A673 (cell line): ENCODE measurements around the gene LRRC74B. TPM values are rescaled to one million over a fixed set of nuclear protein-coding genes. Genes with fewer than 3 reads are reported as not detected.

ENCODE experiments used
- BruUV-seq: library from RNA; stranded (reverse); fragments of 400-500 nt; replicated peaks from 2 replicates; lab custom pipeline; 2021; lab: Mats Ljungman, UMichigan
- CTCF ChIA-PET: fragments of 300-600 bp; sonication (Branson Sonifier 250); formaldehyde crosslinking; loops from one replicate; lab custom pipeline; 2022; ENCODE audit warnings: antibody characterized with exemption; lab: Charles Lee
- POLR2A ChIA-PET: fragments of 300-600 bp; sonication (Branson Sonifier 250); formaldehyde crosslinking; loops from one replicate; lab custom pipeline; 2022; ENCODE audit warnings: antibody characterized with exemption; ENCODE audit not compliant: low non-redundant PET; lab: Charles Lee
- DNase-seq: peaks from one replicate; pipeline ENCODE4 v3.0.0-alpha.2; 2015; ENCODE audit warnings: low spot score
- H3K27ac ChIP-seq: fragments of 200-600 bp; sonication (generic); 2 replicates; pipeline ENCODE4 v1.5.1; 2016; ENCODE audit warnings: mixed run types, low read depth, mild to moderate bottlenecking, mixed read lengths, antibody characterized with exemption, low read length; ENCODE audit not compliant: poor library complexity, severe bottlenecking
- H3K27me3 ChIP-seq: fragments of 200-600 bp; sonication (generic); replicated peaks from 2 replicates; pipeline ENCODE4 v1.6.1; 2017; ENCODE audit warnings: mixed run types, low read depth, mild to moderate bottlenecking, mixed read lengths, antibody characterized with exemption, low read length; ENCODE audit not compliant: insufficient read depth, poor library complexity
- H3K36me3 ChIP-seq: fragments of 200-600 bp; sonication (generic); 2 replicates; pipeline ENCODE4 v1.6.1; 2016; ENCODE audit warnings: mixed run types, mild to moderate bottlenecking, mixed read lengths, antibody characterized with exemption, low read length; ENCODE audit not compliant: insufficient read depth, poor library complexity, severe bottlenecking
- H3K4me1 ChIP-seq: fragments of 200-600 bp; sonication (generic); 2 replicates; pipeline ENCODE4 v1.6.1; 2017; ENCODE audit warnings: mixed run types, mild to moderate bottlenecking, mixed read lengths, antibody characterized with exemption, low read length; ENCODE audit not compliant: insufficient read depth, poor library complexity, severe bottlenecking
- H3K4me3 ChIP-seq: fragments of 200-600 bp; sonication (generic); 2 replicates; pipeline ENCODE4 v1.5.1; 2016; ENCODE audit warnings: low read depth, mixed run types, mild to moderate bottlenecking, mixed read lengths, low read length; ENCODE audit not compliant: poor library complexity, severe bottlenecking
- H3K9me3 ChIP-seq: fragments of 200-600 bp; sonication (generic); 2 replicates; pipeline ENCODE4 v1.6.1; 2016; ENCODE audit warnings: mixed run types, low read depth, mild to moderate bottlenecking, mixed read lengths, antibody characterized with exemption, low read length; ENCODE audit not compliant: poor library complexity, severe bottlenecking
- EZH2 ChIP-seq: fragments of 200-600 bp; sonication (generic); IDR thresholded peaks from 2 replicates; pipeline ENCODE4 v1.6.1; 2017; ENCODE audit warnings: borderline replicate concordance, low read depth, mild to moderate bottlenecking, mixed read lengths, antibody characterized with exemption, low read length; ENCODE audit not compliant: poor library complexity, severe bottlenecking
- intact Hi-C: fragments of 100-400 bp; cut with micrococcal nuclease; formaldehyde crosslinking; loops from one replicate; pipeline ENCODE4 v1.10.0; 2022; ENCODE audit not compliant: unreplicated experiment
- total RNA-seq: library from RNA; stranded (reverse); gene quantifications from 2 replicates; pipeline ENCODE4 v1.2.3, GENCODE V29; 2021
- TF ChIP-seq, protein P1 (sequence below): fragments of 300-800, 200-600 bp; sonication (generic); conservative IDR thresholded peaks from 2 replicates; pipeline ENCODE4 v1.5.1; 2017; ENCODE audit warnings: low read depth, mild to moderate bottlenecking, antibody characterized with exemption, low read length, moderate library complexity, mixed read lengths

Gene LRRC74B
- total RNA-seq, 1 experiment from 2014 or later, result not detected

DNA sequence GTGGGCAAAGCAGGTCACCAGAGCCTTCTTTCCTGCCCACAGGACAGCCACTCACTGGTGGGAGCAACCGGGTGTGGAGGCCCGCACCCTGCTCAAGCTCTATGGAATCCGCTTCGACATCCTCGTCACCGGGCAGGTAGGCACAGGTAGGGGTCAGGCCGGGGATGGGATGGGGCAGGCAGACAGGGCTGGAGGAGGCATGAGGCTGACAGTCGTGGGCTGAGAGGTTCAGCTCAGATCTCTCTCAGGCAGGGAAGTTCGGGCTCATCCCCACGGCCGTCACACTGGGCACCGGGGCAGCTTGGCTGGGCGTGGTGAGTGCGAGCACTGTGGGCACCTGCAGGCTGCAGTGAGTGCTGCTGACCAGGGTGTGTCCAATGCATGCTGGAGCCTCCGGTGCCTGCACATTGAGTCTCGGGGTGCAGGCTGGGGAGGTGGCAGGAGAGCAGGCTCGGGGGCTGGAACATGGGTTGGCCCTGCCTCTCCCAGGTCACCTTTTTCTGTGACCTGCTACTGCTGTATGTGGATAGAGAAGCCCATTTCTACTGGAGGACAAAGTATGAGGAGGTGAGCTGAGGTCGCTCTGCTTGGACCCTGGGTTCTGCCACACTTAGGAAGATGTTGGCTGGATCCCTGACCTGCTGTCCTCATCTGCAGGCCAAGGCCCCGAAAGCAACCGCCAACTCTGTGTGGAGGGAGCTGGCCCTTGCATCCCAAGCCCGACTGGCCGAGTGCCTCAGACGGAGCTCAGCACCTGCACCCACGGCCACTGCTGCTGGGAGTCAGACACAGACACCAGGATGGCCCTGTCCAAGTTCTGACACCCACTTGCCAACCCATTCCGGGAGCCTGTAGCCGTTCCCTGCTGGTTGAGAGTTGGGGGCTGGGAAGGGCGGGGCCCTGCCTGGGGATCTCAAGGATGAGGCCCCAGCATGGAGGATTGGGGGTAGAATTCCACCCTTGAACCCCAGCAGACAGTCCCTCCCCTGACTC is 19.7 kb upstream of the LRRC74B start:
- DNase-seq, result no peak
- CTCF ChIA-PET, result no interaction called here
- Histone ChIP-seq H3K27me3 (no peaks in the 10 kb centered on the region), H3K9me3 (no peaks in the 10 kb centered on the region), H3K27ac (no peak overlapping the region), H3K36me3 (no peaks in the 10 kb centered on the region), H3K4me1 (no peaks in the 10 kb centered on the region), H3K4me3 (no peak overlapping the region)
- intact Hi-C loops, result no loop called here
- POLR2A ChIA-PET, result no interaction called here
- TF ChIP-seq, protein P1, sequence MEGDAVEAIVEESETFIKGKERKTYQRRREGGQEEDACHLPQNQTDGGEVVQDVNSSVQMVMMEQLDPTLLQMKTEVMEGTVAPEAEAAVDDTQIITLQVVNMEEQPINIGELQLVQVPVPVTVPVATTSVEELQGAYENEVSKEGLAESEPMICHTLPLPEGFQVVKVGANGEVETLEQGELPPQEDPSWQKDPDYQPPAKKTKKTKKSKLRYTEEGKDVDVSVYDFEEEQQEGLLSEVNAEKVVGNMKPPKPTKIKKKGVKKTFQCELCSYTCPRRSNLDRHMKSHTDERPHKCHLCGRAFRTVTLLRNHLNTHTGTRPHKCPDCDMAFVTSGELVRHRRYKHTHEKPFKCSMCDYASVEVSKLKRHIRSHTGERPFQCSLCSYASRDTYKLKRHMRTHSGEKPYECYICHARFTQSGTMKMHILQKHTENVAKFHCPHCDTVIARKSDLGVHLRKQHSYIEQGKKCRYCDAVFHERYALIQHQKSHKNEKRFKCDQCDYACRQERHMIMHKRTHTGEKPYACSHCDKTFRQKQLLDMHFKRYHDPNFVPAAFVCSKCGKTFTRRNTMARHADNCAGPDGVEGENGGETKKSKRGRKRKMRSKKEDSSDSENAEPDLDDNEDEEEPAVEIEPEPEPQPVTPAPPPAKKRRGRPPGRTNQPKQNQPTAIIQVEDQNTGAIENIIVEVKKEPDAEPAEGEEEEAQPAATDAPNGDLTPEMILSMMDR, result no peak
- no peak for TF ChIP-seq EZH2
- no TSS peak for BruUV-seq

DNA sequence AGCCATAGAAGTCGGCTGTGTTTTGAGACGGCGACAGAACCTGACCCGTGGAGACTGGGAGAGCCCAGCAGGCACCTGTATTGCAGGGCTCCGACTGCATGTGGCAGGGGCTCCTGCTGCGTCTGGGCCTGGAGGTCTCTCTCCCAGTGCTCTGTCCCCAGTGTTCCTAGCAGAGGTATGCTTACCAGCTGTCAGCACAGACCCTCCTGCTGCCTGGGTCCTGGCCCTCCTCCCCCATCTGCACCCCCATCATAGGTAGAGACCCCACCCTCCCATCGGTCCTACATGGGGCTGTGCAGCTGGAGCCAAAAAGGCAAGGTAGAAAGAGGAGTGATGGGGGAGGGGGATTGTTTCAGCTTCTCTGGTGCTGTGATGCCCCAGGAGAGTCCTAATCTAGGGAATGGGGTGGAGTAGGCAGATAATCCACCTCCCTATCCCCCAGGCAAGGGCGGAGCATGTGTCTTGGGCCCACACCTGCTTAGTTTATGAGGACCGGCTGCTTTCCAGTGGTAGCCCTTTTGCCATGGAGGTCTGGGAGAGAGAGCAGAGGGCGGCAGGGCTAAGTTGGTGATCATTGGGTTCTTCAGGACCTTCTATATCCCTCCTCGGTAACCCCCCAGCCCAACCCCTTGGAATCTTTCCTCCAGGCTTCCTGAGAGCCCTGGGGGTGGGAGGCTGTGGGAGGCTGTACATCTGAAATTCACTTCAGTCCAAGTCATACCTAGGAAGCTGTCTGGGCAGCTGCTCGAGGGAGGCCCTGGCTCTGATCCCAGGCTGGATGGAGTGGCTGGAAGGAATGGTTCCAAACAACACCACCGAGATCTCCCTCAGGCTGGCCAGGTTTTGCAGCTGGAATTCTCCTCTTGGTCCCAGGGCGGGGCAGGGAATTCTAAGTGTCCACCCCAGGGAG is 18.7 kb upstream of the LRRC74B start:
- intact Hi-C loops, result no loop called here
- CTCF ChIA-PET, result no interaction called here
- Histone ChIP-seq H3K27me3 (peaks cover 5% of the 10 kb centered on the region), H3K4me1 (no peaks in the 10 kb centered on the region), H3K9me3 (no peaks in the 10 kb centered on the region), H3K36me3 (no peaks in the 10 kb centered on the region), H3K27ac (no peak overlapping the region), H3K4me3 (no peak overlapping the region)
- no TSS peak for BruUV-seq
- TF ChIP-seq, protein P1, result no peak
- TF ChIP-seq EZH2, result no peak
- POLR2A ChIA-PET, result no interaction called here
- no peak for DNase-seq
